Upper lobe of left lung (tissue), 6 donors: ENCODE measurements around the gene CACNB2. TPM values are rescaled to one million over a fixed set of nuclear protein-coding genes. Genes with fewer than 3 reads are reported as not detected.

Experiments
- ATAC-seq, 2 donors: fragments of 200-7000 bp; cut with Tn5 transposase; one replicate each; pipeline ENCODE4 v1.9.1; 2022; ENCODE audit warnings: mild to moderate bottlenecking in 2 of 2, moderate library complexity in 2 of 2; ENCODE audit not compliant: low FRiP score in 2 of 2
- DNase-seq, 2 donors: peaks; one replicate each; pipeline ENCODE4 v3.0.0-alpha.2; 2019 to 2020
- H3K27ac ChIP-seq, 4 donors: fragments of 200-600 bp; sonication (generic); one replicate each; pipeline ENCODE4 v1.5.1; 2016 to 2019
- H3K27me3 ChIP-seq, 4 donors: fragments of 200-600 bp; sonication (generic); one replicate each; pipeline ENCODE4 v1.5.1; 2017 to 2019
- H3K36me3 ChIP-seq, 4 donors: fragments of 200-600 bp; sonication (generic); one replicate each; pipeline ENCODE4 v1.5.1; 2016 to 2019
- H3K4me1 ChIP-seq, 4 donors: fragments of 200-600 bp; sonication (generic); one replicate each; pipeline ENCODE4 v1.5.1; 2018 to 2019
- H3K4me3 ChIP-seq, 4 donors: fragments of 200-600 bp; sonication (generic); one replicate each; pipeline ENCODE4 v1.5.1; 2017 to 2019; ENCODE audit warnings: mild to moderate bottlenecking in 2 of 4, moderate library complexity in 1 of 4
- H3K9me3 ChIP-seq, 4 donors: fragments of 200-600 bp; sonication (generic); one replicate each; pipeline ENCODE4 v1.5.1; 2018 to 2019
- EP300 ChIP-seq, 4 donors: sonication (generic); formaldehyde crosslinking; IDR thresholded peaks; one replicate each; pipeline ENCODE4 v1.5.1; 2017; ENCODE audit warnings: antibody characterized with exemption in 4 of 4, control low read depth in 2 of 4
- POLR2A ChIP-seq, 4 donors: fragments of 450-650 bp; IDR thresholded peaks; one replicate each; pipeline ENCODE4 v1.5.1; 2016 to 2017; ENCODE audit warnings: antibody characterized with exemption in 4 of 4, mild to moderate bottlenecking in 2 of 4
- POLR2AphosphoS5 ChIP-seq, 2 donors: sonication (generic); formaldehyde crosslinking; IDR thresholded peaks; one replicate each; pipeline ENCODE4 v1.5.1; 2017; ENCODE audit warnings: antibody characterized with exemption in 2 of 2
- WGBS, 2 donors: methylation state at CpG; one replicate each; pipeline ENCODE4 v1.1.5; 2017 to 2018; 5-methylcytosine and 5-hydroxymethylcytosine counted together
- total RNA-seq, 6 donors: library from RNA; depleted of rRNA in 4 of 6; stranded (reverse); fragments of >200 nt in 4 of 6; gene quantifications; one replicate each; pipeline versions ENCODE4 v1.1.0 to v1.2.1, GENCODE V29; 2016 to 2021
- TF ChIP-seq, protein P1 (sequence below), 6 experiments: fragments of 450-650 bp in 4 of 6; fragments of 200-600 bp in 2 of 6; sonication (generic) in 2 of 6; IDR thresholded peaks; one replicate each; pipeline ENCODE4 v1.5.1; 2016 to 2019; ENCODE audit warnings: antibody characterized with exemption in 6 of 6
- donor health status: DM: no; HTN: no; CAD: no; lungs with moderate emphysema.
- donor health status: DM: no; HTN: yes; CAD: no; lungs with severe emphysema.

CACNB2 gene
- total RNA-seq, 6 donors from 2014 or later = 1.4 to 6.3 (median 2.9) TPM

DNA sequence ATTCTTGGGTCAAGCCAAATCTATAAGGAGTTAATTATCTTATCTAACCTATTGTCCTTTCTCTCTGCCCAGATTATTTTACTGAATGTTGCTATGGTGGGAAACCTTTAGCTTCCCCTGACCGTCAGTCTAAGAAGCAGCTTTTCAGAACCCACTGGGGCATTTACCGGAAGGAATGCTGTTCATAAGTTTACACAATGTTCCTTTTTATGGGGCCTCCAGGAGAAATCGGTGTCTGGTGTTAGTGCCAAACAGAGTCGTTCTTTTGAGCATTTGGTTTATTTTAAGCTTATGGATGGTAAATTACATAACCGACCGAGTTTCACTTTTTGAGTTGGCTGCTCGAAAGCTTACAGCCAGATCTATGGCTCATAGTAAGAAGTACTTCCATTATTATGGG lies 111.9 kb downstream of the CACNB2 start:
- Histone ChIP-seq H3K4me1 (no peaks in the 10 kb centered on the region), H3K27me3 (no peaks in the 10 kb centered on the region), H3K4me3 (no peak overlapping the region), H3K36me3 (no peaks in the 10 kb centered on the region), H3K9me3 (no peaks in the 10 kb centered on the region), H3K27ac (no peak overlapping the region)
- no peak for ATAC-seq
- TF ChIP-seq POLR2AphosphoS5 (IDR thresholded peaks at IDR 0.05) (no peak), POLR2A (IDR thresholded peaks at IDR 0.05) (no peak), EP300 (IDR thresholded peaks at IDR 0.05) (no peak)
- TF ChIP-seq, protein P1, sequence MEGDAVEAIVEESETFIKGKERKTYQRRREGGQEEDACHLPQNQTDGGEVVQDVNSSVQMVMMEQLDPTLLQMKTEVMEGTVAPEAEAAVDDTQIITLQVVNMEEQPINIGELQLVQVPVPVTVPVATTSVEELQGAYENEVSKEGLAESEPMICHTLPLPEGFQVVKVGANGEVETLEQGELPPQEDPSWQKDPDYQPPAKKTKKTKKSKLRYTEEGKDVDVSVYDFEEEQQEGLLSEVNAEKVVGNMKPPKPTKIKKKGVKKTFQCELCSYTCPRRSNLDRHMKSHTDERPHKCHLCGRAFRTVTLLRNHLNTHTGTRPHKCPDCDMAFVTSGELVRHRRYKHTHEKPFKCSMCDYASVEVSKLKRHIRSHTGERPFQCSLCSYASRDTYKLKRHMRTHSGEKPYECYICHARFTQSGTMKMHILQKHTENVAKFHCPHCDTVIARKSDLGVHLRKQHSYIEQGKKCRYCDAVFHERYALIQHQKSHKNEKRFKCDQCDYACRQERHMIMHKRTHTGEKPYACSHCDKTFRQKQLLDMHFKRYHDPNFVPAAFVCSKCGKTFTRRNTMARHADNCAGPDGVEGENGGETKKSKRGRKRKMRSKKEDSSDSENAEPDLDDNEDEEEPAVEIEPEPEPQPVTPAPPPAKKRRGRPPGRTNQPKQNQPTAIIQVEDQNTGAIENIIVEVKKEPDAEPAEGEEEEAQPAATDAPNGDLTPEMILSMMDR (IDR thresholded peaks at IDR 0.05) = no peak
- 57 to 63% methylated on average over 7 of the region's 7 CpGs for WGBS, 2 donors
- DNase-seq = no peak

DNA sequence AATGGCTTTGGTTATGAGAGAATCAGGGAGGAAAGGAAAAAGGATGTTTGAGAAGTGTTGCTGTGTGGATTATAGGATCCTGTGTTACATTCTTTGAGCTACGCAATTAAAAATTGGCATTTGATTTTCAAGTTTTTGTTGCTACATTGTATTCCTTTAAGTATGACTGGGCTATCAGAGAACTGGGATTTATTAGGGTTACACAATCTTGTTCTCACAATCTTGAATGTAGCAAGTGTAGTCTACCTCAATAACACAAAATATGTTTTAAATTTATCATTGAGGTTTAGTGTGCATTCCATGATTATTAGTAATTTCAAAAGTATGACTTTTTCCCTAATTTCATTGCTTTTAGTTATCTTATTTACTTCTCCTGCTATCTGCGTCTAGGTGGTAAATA lies 113.9 kb downstream of the CACNB2 start:
- WGBS, 2 donors = 90 to 91% methylated on average over 2 of the region's 2 CpGs
- Histone ChIP-seq H3K36me3 (no peaks in the 10 kb centered on the region), H3K9me3 (no peaks in the 10 kb centered on the region), H3K4me1 (no peaks in the 10 kb centered on the region), H3K4me3 (no peak overlapping the region), H3K27me3 (no peaks in the 10 kb centered on the region), H3K27ac (no peak overlapping the region)
- ATAC-seq (no peak), DNase-seq (no peak)
- TF ChIP-seq EP300 (IDR thresholded peaks at IDR 0.05) (no peak), POLR2A (IDR thresholded peaks at IDR 0.05) (no peak), POLR2AphosphoS5 (IDR thresholded peaks at IDR 0.05) (no peak)
- TF ChIP-seq, protein P1 (IDR thresholded peaks at IDR 0.05) = no peak

DNA sequence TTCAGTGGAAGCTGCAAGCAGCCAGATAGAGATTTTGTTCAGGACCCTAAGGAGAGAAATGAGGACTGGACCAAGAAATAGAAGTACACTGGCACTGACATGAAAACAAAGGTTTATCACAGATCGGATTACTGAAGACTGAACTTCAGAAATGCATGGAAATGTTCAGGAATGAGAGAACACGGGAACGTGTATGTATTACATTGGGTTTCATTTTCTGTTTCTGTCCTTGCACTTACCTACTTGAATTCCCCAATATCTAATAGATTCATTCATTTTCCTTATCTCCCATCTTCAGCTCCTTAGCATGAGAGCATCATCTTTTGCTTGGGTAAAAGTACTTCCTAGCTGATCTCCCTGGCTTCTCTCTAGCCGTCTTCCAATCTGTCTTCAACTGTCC lies 114.5 kb downstream of the CACNB2 start:
- no peak for DNase-seq
- H3K4me1 ChIP-seq = no peaks in the 10 kb centered on the region
- H3K27me3 ChIP-seq = no peaks in the 10 kb centered on the region
- 82 to 86% methylated on average over 4 of the region's 4 CpGs for WGBS, 2 donors
- no peak for TF ChIP-seq POLR2AphosphoS5 (IDR thresholded peaks at IDR 0.05)
- TF ChIP-seq, protein P1 (IDR thresholded peaks at IDR 0.05) = no peak
- no peak for TF ChIP-seq POLR2A (IDR thresholded peaks at IDR 0.05)
- TF ChIP-seq EP300 (IDR thresholded peaks at IDR 0.05) = no peak
- ATAC-seq = no peak
- no peak overlapping the region for H3K27ac ChIP-seq
- H3K36me3 ChIP-seq = no peaks in the 10 kb centered on the region
- H3K4me3 ChIP-seq = no peak overlapping the region
- no peaks in the 10 kb centered on the region for H3K9me3 ChIP-seq

DNA sequence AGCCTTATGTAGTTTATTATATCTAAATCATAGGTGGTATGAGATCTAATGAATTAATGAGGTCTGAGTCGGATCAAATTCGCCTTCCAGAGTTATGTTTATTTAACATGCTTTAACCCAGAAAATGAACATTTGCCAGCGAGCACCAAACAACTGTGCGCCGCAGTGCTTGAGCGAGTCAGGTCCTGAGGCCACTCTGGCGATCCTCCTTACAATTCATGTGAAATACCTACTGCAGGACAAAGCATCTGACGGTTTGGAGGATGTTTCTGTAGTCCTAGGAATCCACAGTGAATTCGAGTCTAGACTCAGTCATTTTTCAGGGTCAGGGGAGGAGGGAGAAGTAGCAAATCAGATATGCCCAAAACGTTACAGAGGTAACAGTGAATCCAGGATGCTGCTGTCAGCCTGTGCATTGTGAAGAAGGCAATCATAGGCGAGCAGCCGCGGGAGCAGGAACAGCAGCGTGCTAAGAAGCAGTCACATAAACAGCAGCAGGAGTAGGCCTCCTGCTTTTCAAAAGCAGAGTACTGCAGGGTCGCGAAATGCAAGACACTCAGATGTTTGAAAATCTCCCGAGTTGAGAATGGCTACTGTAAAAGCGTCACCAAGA lies 120.2 kb downstream of the CACNB2 start:
- DNase-seq = no peak
- ATAC-seq = no peak
- H3K4me3 ChIP-seq = no peak overlapping the region
- TF ChIP-seq, protein P1 (IDR thresholded peaks at IDR 0.05) = no peak
- TF ChIP-seq EP300 (IDR thresholded peaks at IDR 0.05) = no peak
- TF ChIP-seq POLR2A (IDR thresholded peaks at IDR 0.05) = no peak
- TF ChIP-seq POLR2AphosphoS5 (IDR thresholded peaks at IDR 0.05) = no peak
- no peaks in the 10 kb centered on the region for H3K9me3 ChIP-seq
- H3K27me3 ChIP-seq = no peaks in the 10 kb centered on the region
- H3K27ac ChIP-seq = no peak overlapping the region
- 49 to 59% methylated on average over 18 of the region's 18 CpGs for WGBS, 2 donors
- no peaks in the 10 kb centered on the region for H3K4me1 ChIP-seq
- H3K36me3 ChIP-seq = no peaks in the 10 kb centered on the region

DNA sequence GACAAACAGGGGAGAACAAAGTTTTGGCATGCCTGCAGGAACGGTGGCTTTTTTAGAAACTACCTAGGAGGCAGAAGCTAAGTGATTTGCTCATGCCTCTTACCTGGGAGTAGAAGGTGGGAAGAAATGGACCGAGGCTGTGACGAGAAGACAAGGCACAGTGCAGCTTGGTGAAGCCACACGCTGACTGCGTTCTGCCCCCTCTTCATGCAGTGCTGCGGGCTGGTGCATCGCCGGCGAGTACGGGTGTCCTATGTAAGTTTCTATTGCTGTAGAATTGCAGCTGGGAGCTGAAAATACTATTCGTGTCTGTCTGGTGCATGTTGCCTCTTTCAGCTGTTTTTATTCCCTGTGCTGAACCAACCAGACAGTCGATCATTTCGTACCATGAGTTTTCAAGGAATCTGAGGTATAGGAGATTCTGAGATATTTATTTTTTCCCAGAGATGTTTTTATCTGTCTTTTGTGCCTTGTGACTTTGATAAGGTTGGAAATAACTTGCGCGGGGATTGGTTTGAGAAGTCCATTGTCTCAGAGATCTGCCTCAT lies 120.9 kb downstream of the CACNB2 start:
- ATAC-seq (no peak), DNase-seq (peak in 1 of 2 donors; percentile 39)
- WGBS, 2 donors = 65 to 69% methylated on average over 15 of the region's 15 CpGs
- H3K4me3 ChIP-seq = no peak overlapping the region
- TF ChIP-seq POLR2A (IDR thresholded peaks at IDR 0.05) = no peak
- TF ChIP-seq EP300 (IDR thresholded peaks at IDR 0.05) = no peak
- TF ChIP-seq, protein P1 (IDR thresholded peaks at IDR 0.05) = no peak
- no peak for TF ChIP-seq POLR2AphosphoS5 (IDR thresholded peaks at IDR 0.05)
- no peaks in the 10 kb centered on the region for H3K27me3 ChIP-seq
- no peak overlapping the region for H3K27ac ChIP-seq
- H3K9me3 ChIP-seq = no peaks in the 10 kb centered on the region
- no peaks in the 10 kb centered on the region for H3K4me1 ChIP-seq
- no peaks in the 10 kb centered on the region for H3K36me3 ChIP-seq
